ENCODE data around the gene CREB1. TPM values are rescaled to one million over a fixed set of nuclear protein-coding genes. Genes with fewer than 3 reads are reported as not detected.

CREB1 gene
- total RNA-seq, 2 donors from 2014 or later = 96.8 to 125 TPM

DNA sequence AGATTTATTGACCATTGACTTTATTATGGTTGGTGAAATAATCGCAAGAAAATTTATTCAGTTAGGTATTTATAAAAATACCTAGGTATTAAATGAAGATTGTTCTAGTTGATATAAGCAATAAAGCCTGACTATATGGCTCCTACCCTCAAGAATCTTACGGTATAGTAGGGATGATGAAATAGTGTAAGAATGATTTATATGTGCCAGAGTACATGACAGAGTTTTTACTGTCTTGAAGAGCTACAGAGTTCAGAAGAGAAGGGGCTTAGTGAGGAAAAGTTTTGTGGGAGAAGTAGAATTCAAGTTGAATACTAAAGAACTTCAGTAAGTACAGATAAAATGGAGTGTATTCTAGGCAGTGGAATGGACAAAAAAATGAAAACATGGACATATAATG is 9.7 kb downstream of the CREB1 start:
- Mint-ChIP-seq H3K36me3 (peaks cover 5% of the 10 kb centered on the region), H3K27ac (no peak overlapping the region), H3K27me3 (no peaks in the 10 kb centered on the region), H3K4me3 (no peak overlapping the region), H3K9me3 (no peaks in the 10 kb centered on the region), H3K4me1 (ENCODE audit: low read depth in 2 of 2) (peaks cover 42 to 60% of the 10 kb centered on the region in 2 donors)
- DNase-seq (ENCODE audit: low spot score) (no peak), ATAC-seq (no peak)

DNA sequence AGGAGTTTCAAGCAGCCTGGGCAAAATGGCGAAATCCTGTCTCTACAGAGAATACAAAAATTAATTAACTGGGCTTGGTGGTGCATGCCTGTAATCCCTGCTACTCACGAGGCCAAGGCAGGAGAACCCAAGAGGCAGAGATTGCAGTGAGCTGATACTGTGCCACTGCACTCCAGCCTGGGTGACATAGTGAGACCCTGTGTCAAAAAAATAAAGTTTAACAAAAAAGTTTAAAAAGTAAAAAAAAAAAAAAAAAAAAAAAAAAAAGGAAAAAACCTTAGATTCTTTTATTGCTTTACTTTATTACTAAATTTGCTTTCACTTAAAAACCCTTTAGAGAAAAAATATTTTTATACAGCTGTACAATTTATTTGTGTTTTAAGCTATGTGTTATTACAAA is 10.7 kb downstream of the CREB1 start:
- H3K4me3 Mint-ChIP-seq = no peak overlapping the region
- H3K4me1 Mint-ChIP-seq (ENCODE audit: low read depth in 2 of 2) = peaks cover 45 to 55% of the 10 kb centered on the region in 2 donors
- no peaks in the 10 kb centered on the region for H3K9me3 Mint-ChIP-seq
- no peaks in the 10 kb centered on the region for H3K27me3 Mint-ChIP-seq
- DNase-seq (ENCODE audit: low spot score) (no peak), ATAC-seq (no peak)
- no peak overlapping the region for H3K27ac Mint-ChIP-seq
- peaks cover 5% of the 10 kb centered on the region for H3K36me3 Mint-ChIP-seq

DNA sequence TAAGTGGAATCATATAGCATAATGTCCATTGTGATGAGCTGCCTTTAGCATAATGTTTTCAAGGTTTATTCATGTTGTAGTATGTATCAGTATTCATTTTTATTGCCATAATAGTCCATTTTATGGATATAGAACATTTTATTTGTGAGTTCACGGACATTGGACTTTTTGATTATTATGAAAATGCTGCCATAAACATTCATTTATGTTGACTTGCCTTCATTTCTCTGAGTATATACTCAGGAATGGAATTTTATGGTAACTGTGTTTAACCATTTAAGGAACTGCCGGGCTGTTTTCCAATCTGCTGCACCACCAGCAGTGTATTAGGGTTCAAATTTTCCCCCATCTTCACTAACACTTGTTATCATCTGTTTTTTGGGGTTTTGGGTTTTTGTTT is 12.2 kb downstream of the CREB1 start:
- H3K4me3 Mint-ChIP-seq = no peak overlapping the region
- H3K9me3 Mint-ChIP-seq = no peaks in the 10 kb centered on the region
- H3K27ac Mint-ChIP-seq = no peak overlapping the region
- no peak for ATAC-seq
- peaks cover 6% of the 10 kb centered on the region for H3K36me3 Mint-ChIP-seq
- H3K4me1 Mint-ChIP-seq (ENCODE audit: low read depth in 2 of 2) = peaks cover 52 to 56% of the 10 kb centered on the region in 2 donors
- no peaks in the 10 kb centered on the region for H3K27me3 Mint-ChIP-seq
- DNase-seq (ENCODE audit: low spot score) = no peak

DNA sequence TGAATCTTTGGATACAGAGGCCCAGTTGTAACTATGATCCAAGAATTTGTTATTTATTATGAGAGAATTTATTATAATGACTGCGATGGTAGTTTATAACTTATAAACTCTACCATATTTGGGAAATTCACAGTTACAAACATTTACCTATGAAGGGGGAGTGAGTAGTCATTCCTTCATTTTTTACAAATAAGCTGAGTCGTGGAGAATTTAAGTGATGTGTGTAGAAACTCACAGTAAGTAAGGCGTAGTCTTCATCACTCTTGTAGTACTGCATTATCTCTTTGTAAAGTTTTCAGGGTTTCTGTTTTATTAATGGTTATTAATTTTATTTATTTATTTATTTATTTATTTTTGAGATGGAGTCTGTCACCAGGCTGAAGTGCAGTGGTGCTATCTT is 13.5 kb downstream of the CREB1 start:
- no peaks in the 10 kb centered on the region for H3K27me3 Mint-ChIP-seq
- H3K36me3 Mint-ChIP-seq = peaks cover 7% of the 10 kb centered on the region
- H3K4me1 Mint-ChIP-seq (ENCODE audit: low read depth in 2 of 2) = peaks cover 49 to 50% of the 10 kb centered on the region in 2 donors
- H3K9me3 Mint-ChIP-seq = no peaks in the 10 kb centered on the region
- H3K27ac Mint-ChIP-seq = no peak overlapping the region
- DNase-seq (ENCODE audit: low spot score) (no peak), ATAC-seq (no peak)
- H3K4me3 Mint-ChIP-seq = no peak overlapping the region

DNA sequence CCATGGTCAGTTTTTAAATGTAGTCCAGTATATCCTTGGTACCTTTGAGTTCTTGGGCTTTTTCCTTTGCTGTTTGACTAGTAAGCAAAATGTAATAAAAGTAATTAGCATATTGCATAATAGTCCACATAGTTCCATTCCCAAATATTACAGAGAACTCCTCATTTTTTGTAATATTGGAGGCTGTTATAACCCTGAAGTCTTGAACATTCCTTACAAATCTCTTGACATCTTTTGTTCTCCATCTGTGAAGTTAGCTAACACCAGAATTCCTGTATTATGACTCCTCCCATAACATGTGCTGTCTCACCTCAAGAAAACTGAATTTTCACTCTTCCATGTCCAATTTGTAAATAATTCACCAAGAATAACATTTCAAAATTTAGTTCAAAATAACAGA is 17.1 kb downstream of the CREB1 start:
- no peak for DNase-seq (ENCODE audit: low spot score)
- Mint-ChIP-seq H3K27ac (peak overlapping the region; percentile 5 to 36), H3K4me3 (no peak overlapping the region), H3K4me1 (ENCODE audit: low read depth in 2 of 2) (peaks cover 48 to 51% of the 10 kb centered on the region in 2 donors), H3K9me3 (no peaks in the 10 kb centered on the region), H3K27me3 (no peaks in the 10 kb centered on the region), H3K36me3 (peaks cover 4% of the 10 kb centered on the region)
- no peak for ATAC-seq

DNA sequence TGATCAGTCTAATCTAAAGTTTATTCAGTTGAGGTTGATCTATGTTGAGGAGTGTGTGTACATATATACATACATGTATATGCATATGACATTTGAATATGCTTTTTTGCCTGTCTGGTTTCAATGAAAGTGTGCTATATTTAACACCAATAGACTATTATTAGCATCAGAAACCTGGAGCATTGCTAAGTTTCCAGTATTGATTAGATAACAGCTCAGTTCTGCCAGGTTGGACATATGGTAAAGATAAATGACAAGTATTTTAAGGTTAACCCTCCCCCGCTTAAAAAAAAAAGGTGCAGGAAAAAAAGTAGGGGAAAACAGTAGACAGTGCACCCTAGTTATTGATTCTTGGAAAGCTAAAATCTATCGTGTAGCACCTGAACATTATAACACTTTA is 19.4 kb downstream of the CREB1 start:
- Mint-ChIP-seq H3K4me3 (no peak overlapping the region), H3K27me3 (no peaks in the 10 kb centered on the region), H3K9me3 (no peaks in the 10 kb centered on the region), H3K36me3 (peaks cover 4% of the 10 kb centered on the region), H3K4me1 (ENCODE audit: low read depth in 2 of 2) (peaks cover 37 to 38% of the 10 kb centered on the region in 2 donors), H3K27ac (peak overlapping the region in 1 of 2 donors; percentile 50)
- no peak for DNase-seq (ENCODE audit: low spot score)
- no peak for ATAC-seq

DNA sequence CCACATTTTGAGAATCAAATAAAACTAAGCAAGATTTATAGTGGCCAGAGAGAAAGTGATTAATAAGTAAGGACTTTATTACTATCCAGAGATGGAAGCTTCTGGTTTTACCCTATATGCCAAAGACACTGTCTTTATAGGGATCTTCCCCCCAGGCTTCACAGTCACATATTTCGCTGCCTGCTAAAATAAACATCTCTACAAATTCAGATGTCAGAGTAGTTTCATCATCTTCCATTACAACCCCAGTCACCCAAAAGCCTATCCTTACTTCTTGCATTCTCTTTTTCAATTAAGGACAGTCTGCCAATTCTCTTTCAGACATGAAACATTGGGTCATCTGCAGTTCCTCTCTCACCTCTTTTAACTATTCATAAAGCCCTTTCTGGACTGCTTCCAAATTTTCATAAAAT is 28.3 kb downstream of the CREB1 start:
- H3K27me3 Mint-ChIP-seq = no peaks in the 10 kb centered on the region

DNA sequence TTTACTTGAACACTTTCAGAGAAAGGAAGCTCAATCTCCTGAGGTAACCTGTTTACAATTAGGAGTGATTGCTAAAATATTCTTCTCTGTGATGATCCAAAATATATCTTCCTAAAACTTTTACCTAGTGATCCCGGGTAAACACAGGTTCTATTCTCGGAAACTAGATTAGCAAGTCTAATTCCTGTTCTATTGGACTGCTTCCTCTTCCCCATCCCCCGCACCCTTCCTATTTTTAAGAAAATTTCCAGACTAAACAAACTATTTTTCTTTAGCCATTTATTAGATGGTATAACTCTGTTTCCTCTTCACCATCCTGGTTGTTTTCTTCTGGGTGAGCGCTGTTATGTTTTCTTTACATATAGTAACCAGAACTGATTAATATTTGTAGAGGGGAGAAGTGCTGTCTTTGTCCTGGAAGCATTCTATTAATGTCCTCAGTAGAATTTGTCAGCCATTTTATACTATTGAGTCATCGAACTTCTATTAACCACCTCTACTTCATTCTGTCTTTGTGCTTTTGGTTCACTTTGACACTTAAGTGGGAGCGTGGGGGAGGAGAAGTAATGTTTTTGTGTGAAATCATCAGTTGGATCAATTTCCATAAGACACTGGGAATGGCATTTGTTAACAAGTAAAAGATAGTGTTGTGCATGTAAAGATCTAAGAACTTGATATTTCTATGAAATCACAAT is 31.8 kb downstream of the CREB1 start:
- H3K4me3 Mint-ChIP-seq = no peak overlapping the region
- peaks cover 12 to 14% of the 10 kb centered on the region in 2 donors for H3K4me1 Mint-ChIP-seq (ENCODE audit: low read depth in 2 of 2)
- no peak overlapping the region for H3K27ac Mint-ChIP-seq
- peaks cover 35% of the 10 kb centered on the region for H3K36me3 Mint-ChIP-seq
- DNase-seq (ENCODE audit: low spot score) (no peak), ATAC-seq (no peak)
- no peaks in the 10 kb centered on the region for H3K9me3 Mint-ChIP-seq
- H3K27me3 Mint-ChIP-seq = no peaks in the 10 kb centered on the region

More for the DNA sequence above, 28.3 kb downstream of the CREB1 start:
- DNase-seq (ENCODE audit: low spot score) (no peak), ATAC-seq (no peak)
- H3K36me3 Mint-ChIP-seq = peaks cover 37% of the 10 kb centered on the region
- no peaks in the 10 kb centered on the region for H3K9me3 Mint-ChIP-seq
- peak overlapping the region in 1 of 2 donors; percentile 5 for H3K27ac Mint-ChIP-seq
- no peak overlapping the region for H3K4me3 Mint-ChIP-seq
- H3K4me1 Mint-ChIP-seq (ENCODE audit: low read depth in 2 of 2) = peaks cover 13 to 17% of the 10 kb centered on the region in 2 donors

DNA sequence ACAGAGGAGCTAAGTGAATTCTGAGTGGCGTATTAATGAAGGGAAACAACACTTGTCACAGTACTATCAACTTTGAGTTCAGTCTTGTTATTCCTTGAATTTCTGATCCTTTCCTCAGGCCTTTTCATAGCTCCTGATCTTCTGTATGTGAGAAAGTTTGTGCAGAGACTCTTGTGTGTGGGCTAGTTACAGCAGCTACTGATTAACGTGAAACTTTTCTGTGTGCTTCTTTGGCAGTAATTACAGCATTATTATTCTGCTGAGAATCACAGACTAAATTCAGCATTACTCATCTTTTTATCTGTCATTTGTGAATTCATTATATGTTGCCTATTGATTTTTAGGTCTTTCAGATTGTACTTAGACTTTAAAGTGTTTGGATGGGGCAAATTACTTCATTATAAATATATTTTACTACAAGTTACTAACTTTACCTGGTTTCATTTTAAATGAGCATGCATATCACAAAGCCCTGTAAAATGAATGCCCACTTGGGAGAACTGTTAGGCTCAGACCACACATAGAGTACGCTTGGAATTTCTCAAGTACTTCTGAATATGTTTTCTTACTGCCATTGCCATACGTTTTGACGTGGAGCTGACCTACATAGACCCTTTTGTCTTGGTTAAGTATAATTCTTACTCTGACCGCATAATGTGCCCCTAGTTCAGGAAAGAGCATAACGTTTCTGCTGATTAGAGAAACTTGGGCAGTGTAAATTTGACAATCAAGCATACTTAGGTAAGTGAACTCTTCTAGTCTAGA is 36.2 kb downstream of the CREB1 start:
- no peaks in the 10 kb centered on the region for H3K27me3 Mint-ChIP-seq
- H3K27ac Mint-ChIP-seq = no peak overlapping the region
- DNase-seq (ENCODE audit: low spot score) = no peak
- peaks cover 34% of the 10 kb centered on the region for H3K36me3 Mint-ChIP-seq
- H3K4me3 Mint-ChIP-seq = no peak overlapping the region
- no peaks in the 10 kb centered on the region for H3K9me3 Mint-ChIP-seq
- H3K4me1 Mint-ChIP-seq (ENCODE audit: low read depth in 2 of 2) = peaks cover 7 to 13% of the 10 kb centered on the region in 2 donors
- ATAC-seq = no peak

DNA sequence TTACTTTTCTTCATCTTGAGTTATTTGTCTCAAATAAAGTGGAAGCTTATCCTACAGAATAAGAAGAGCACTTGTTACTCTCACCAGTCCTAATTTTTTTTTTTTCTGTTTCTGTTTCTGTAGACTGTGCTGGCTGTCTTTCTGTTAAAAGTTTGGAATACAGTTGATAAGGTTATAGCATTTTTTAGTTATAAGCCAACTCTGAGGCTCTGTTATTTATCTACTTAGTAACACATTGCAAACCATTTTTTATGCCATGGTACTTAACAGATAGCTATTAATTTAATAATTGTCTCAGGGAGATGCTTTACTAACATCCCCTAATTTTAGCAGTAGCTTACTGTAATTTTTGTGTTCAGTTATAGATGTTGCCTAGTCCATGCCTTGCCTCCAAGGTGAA is 37.9 kb downstream of the CREB1 start:
- no peaks in the 10 kb centered on the region for H3K9me3 Mint-ChIP-seq
- H3K27me3 Mint-ChIP-seq = no peaks in the 10 kb centered on the region
- no peak for DNase-seq (ENCODE audit: low spot score)
- ATAC-seq = no peak
- H3K36me3 Mint-ChIP-seq = peaks cover 27% of the 10 kb centered on the region
- no peak overlapping the region for H3K4me3 Mint-ChIP-seq
- peaks cover 7 to 12% of the 10 kb centered on the region in 2 donors for H3K4me1 Mint-ChIP-seq (ENCODE audit: low read depth in 2 of 2)
- H3K27ac Mint-ChIP-seq = no peak overlapping the region

DNA sequence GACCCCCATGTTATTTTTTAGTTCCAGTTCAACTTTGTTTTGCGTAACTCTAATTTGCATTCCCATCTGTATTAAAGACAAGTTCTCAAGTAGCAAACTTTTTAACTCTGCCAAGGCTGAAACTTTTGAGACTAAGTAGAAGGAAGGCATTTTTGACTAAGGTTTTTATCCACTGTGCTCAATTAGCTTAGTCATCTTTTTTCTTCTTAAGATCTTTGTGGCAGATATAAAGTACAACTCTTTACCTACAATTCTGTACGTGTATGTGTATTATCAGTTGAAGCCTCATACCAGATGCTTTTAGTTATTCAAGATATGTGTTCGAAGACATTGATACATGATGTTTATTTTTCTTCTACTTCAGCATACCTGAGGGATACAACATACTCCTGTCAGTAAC is 41.6 kb downstream of the CREB1 start:
- Mint-ChIP-seq H3K9me3 (no peaks in the 10 kb centered on the region), H3K27me3 (no peaks in the 10 kb centered on the region), H3K4me3 (no peak overlapping the region), H3K4me1 (ENCODE audit: low read depth in 2 of 2) (peaks cover 0 to 7% of the 10 kb centered on the region in 2 donors), H3K36me3 (peaks cover 27% of the 10 kb centered on the region), H3K27ac (no peak overlapping the region)
- DNase-seq (ENCODE audit: low spot score) (no peak), ATAC-seq (no peak)

DNA sequence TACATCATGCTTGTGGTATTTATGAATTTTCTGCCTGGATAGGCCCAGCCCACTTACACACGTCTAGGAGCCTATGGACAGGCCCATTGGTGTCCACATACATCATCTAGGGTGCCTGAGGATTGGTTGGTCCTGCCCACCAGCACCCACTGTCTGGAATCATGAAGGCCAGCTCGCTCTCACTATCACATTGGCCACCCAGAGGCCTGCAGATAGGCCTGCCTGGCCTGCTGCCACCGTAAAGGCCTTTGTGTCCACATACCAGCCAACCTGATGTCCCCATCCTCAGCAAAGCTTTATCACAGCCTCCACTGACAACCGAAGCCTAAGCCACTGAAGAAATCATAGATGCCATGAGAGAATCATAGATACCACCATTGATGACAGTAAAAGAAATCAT is 55.2 kb downstream of the CREB1 start:
- ATAC-seq (no peak), DNase-seq (ENCODE audit: low spot score) (no peak)
- Mint-ChIP-seq H3K27me3 (no peaks in the 10 kb centered on the region), H3K9me3 (no peaks in the 10 kb centered on the region), H3K27ac (peak overlapping the region in 1 of 2 donors; percentile 31), H3K4me3 (no peak overlapping the region), H3K4me1 (ENCODE audit: low read depth in 2 of 2) (peaks cover 19 to 24% of the 10 kb centered on the region in 2 donors), H3K36me3 (peaks cover 50% of the 10 kb centered on the region)

DNA sequence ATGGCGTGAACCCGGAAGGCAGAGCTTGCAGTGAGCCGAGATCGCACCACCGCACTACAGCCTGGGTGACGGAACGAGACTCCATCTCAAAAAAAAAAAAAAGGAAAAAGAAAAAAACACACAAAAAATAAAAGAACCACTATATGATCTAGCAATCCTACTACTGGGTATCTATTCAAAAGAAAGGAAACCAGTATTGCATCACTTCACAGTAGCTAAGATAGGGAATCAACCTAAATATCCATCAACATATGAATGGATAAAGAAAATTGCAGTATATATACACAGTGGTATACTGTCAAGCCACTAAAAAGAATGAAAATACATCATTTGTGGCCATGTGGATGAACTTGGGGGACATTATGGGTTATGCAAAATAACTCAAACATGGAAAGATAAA is 57.5 kb downstream of the CREB1 start:
- Mint-ChIP-seq H3K4me1 (ENCODE audit: low read depth in 2 of 2) (peaks cover 14 to 19% of the 10 kb centered on the region in 2 donors), H3K36me3 (peaks cover 50% of the 10 kb centered on the region), H3K27me3 (no peaks in the 10 kb centered on the region), H3K9me3 (no peaks in the 10 kb centered on the region), H3K27ac (peak overlapping the region in 1 of 2 donors; percentile 26), H3K4me3 (no peak overlapping the region)
- DNase-seq (ENCODE audit: low spot score) (no peak), ATAC-seq (no peak)

DNA sequence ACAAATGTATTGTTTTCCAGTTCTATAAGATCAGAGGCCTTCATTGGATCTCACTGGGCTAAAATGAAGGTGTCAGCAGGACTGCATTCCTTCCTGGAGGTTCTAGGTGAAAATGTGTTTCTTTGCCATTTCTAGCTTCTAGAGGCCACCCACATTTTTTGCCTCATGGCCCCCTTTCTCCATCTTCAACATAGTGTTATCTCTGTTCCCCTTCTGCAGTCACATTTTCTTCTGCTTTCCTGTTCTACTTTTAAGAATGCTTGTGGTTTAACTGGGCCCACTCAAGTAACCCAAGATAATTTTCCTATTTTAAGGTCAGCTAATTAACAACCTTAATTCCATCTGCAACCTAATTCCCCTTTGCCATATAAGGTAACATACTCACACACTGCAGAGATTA is 59.4 kb downstream of the CREB1 start:
- H3K36me3 Mint-ChIP-seq = peaks cover 54% of the 10 kb centered on the region
- ATAC-seq (no peak), DNase-seq (ENCODE audit: low spot score) (no peak)
- H3K27me3 Mint-ChIP-seq = no peaks in the 10 kb centered on the region
- no peak overlapping the region for H3K4me3 Mint-ChIP-seq
- H3K4me1 Mint-ChIP-seq (ENCODE audit: low read depth in 2 of 2) = peaks cover 14 to 22% of the 10 kb centered on the region in 2 donors
- no peaks in the 10 kb centered on the region for H3K9me3 Mint-ChIP-seq
- no peak overlapping the region for H3K27ac Mint-ChIP-seq

Data from natural killer cell treated with Interleukin-12 subunit alpha and Interleukin-12 subunit beta and Interleukin-15 and Interleukin-18, amount 100 ng/mL, for 72 hours (primary cell).